Measurements from ENCODE around the gene ZNF710.

The ZNF710 gene

DNA sequence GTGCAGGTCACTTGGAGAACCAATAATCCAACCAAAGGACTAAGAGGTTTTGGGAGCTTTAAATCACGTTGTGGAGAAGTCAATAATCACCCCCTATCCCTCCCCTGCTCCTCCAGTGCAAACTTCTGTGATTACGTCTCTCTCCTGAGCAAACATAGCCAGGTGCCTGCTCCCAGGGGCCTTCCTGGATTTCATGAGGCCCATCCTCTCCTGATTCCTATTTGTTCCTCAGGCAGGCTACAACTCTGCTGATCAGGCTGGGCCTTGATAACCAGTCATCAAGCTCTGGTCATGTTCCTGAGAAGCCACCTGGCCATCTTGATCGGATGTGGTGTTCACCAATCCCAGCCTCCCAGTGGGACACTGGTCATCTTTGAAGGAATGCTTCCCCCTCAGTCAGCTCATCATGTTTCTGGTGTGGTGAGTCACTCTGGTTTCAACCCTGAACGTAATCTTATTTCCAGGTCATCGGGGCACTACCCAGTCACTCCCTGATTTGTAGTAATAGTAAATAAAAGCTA, 2.9 kb upstream of the ZNF710 start:
- no peak for DNase-seq

- no peak for DNase-seq
Measured at GRCh38 chr15:89998923-89999675, 2.0 kb upstream of the ZNF710 start.

GRCh38 chr15:89999676-90000185, 1.4 kb upstream of the ZNF710 start:
- no peak for DNase-seq

- no peak for DNase-seq
Measured at GRCh38 chr15:90000186-90001001, 730 bp upstream of the ZNF710 start.

- no peak for DNase-seq
Measured at GRCh38 chr15:90001683-90002427, 731 bp downstream of the ZNF710 start.

DNA sequence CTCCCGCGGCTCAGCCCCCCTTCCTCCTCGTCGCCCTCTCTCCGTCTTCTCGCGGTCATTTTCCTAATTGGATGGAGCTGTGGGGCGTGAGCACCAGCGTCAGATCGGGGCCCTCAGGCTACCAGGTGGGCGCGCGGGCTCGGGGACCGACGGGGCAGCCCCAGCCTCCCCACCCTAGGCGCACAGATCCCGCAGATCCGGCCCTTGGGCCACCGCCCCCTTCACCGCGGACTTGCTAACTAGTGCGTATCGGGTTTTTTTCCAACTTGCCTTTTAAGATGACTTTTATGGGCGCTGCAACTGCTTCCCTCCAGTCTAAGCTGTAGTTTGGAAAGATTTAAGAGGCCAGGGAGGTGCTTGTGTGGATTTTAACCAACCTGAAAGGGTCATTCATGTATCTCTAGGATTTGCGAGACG, 1.3 kb downstream of the ZNF710 start:
- no peak for DNase-seq

- no peak for DNase-seq
Measured at GRCh38 chr15:90003736-90004135, 2.6 kb downstream of the ZNF710 start.

GRCh38 chr15:90004252-90004651, 3.1 kb downstream of the ZNF710 start:
- no peak for DNase-seq

GRCh38 chr15:90004671-90005070, 3.5 kb downstream of the ZNF710 start:
- no peak for DNase-seq

- DNase-seq = no peak
Measured at GRCh38 chr15:90006217-90007075, 5.3 kb downstream of the ZNF710 start.

- DNase-seq = no peak
Measured at GRCh38 chr15:90007076-90007460, 5.9 kb downstream of the ZNF710 start.

DNA sequence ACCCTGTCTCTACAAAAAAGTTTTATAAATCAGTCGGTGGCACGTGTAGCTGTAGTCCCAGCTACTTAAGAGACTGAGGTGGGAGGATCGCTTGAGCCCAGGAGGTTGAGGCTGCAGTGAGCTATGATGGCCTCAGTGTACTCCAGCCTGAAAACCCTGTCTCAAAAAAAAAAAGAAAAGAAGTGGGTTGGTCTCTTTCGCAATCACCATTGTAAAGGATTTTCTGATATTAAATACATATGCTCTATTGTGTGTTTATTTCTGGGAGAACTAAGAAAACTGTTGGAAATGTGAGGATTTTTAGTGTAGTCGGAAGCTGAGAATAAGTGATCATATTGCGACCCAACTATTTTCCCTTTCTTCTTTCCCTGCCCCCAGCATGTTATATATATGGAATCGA, 7.5 kb downstream of the ZNF710 start:
- no peak for DNase-seq

DNA sequence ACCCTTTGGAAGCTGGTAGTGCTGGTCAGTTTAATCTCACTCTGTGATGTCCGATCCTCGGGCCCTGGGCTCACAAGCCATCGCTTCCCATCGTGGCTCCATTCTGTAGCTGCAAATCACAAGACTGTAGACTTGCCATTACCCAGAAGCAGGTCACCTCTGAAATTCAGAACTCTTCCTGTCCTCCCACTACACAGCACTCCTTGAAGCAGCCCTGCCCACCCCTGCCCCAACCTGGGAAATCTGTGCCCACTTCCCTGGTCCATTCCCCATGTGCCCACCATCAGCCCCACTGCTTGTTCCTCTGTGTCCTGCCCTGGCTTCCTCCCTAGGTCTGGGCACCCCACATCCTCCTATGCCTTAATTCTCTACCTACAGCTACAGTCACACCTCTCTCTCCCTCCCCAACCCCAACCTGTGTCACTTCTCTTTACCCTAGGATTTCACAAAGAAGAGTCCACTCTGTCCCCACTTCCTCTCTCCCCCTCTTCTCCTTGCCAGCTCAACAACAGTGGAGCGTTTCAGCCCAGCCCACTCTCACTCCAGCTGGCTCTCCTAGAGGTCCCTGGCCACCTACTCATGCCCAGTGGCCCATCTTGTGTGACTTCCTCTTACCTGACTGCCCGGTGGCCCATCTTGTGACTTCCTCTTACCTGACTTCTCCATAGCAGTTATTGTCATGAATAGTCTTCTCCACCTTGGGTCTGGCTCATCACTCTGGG, 8.3 kb downstream of the ZNF710 start:
- no peak for DNase-seq

DNA sequence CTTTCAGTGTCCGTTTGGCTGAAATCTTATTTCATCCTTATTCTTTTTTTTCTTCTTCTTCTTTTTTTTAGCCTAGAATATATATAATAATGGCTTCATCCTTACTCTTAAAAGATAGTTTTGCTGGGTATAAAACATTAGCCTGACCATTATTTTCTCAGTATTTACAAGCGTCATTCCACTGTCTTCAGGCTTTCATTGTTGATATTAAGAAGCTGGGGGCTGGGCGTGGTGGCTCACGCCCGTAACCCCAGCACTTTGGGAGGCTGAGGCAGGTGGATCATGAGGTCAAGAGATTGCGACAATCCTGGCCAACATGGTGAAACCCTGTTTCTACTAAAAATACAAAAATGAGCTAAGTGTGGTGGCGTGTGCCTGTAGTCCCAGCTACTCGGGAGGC, 10.6 kb downstream of the ZNF710 start:
- DNase-seq = no peak

DNA sequence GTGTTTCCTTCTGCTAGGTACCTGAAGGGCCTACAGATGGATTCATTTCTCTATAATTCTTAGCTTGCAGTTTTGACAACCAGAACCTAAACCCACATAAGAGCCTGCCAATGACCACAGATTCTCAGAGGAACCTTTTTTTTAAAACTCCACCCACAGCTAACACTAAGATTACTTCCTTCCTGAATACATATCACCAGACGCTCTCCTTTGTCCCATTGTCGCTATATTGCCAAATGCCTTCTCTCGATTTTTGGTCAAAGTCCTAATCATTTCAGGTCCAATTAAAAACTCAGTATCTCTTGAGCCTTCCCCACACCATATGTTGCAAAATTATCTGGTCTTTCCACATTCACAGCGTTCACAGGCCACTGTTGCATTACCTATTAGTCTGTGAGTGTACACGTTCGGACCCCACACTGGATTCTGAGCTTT, 12.4 kb downstream of the ZNF710 start:
- no peak for DNase-seq

DNA sequence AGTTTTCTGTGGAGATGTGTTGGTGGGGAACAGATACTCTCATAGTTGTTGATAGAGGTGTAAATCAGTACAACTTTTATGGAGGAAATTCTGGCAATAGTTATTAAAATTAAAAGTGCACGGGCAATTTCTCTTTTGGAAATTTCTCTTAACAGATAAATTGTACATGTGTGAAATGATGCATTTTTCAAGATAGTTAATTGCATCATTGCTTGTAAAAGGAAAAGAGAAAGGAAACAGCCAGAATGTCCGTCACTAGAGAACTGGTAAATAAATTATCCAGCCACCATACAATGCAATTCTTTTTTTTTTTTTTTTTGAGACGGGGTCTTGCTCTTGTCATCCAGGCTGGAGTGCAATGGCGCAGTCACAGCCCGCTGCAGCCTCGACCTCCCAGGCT, 14.2 kb downstream of the ZNF710 start:
- no peak for DNase-seq

DNA sequence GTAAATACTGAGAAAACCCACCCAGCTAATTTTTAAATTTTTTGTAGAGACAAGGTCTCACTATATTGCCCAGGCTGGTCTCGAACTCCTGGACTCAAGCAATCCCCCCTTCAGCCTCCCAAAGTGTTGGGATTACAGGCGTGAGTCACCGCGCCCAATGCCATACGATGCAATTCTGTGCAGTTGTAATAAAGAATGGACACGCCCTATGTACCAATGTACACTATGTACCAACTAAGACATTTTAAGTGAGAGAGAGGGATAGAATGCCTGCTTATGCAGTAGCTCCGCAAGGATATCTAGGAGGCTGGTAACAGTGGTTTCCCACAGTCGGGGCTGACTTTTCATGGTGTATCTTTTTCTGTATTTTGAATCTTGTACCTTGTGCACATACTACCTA, 14.6 kb downstream of the ZNF710 start:
- DNase-seq = no peak

GRCh38 chr15:90016721-90017120, 15.6 kb downstream of the ZNF710 start:
- DNase-seq = no peak

DNA sequence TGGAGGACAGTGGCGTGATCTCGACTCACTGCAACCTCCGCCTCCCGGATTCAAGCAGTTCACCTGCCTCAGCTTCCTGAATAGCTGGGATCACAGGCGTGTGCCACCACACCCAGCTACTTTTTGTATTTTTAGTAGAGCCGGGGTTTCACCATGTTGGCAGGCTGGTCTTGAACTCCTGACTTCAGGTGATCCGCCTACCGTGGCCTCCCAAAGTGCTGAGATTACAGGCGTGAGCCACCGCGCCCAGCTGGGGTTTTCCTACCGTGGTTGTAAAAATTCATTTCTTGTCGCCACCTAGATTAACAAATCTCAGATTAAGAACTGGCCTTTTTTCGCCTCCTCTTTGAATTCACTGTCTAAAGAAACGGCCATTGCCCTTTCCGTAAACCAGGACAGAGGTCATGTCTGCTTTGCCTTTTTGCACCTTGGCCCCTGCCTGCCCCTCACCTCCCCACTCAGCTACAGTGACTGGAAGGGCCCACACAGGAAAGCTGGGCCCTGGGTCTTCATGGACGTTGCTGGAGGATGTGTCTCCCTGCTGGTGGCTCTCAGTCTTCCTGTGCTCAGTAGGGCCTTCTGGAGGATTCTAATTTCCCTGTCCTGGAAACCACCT, 17.2 kb downstream of the ZNF710 start:
- DNase-seq = no peak

GRCh38 chr15:90019611-90020010, 18.5 kb downstream of the ZNF710 start:
- no peak for DNase-seq
